SIG-M5 treated with dmso at 0.1 percent for 504 hours (cell line): ENCODE measurements around the gene PODXL.
"Not testable (repeated sequence)": the region's sequence is repeated elsewhere in the genome, so short reads cannot be mapped to it uniquely, and the experiment has no call there.

ENCODE experiments used
- DNase-seq: peaks from one replicate; lab custom pipeline; 2025; ENCODE audit not compliant: unreplicated experiment; lab: John Stamatoyannopoulos, UW

PODXL gene

GRCh38 chr7:131538071-131538812 is 18.2 kb downstream of the PODXL start:
- no peak for DNase-seq

GRCh38 chr7:131537571-131537978 is 18.9 kb downstream of the PODXL start:
- DNase-seq: no peak

GRCh38 chr7:131536361-131536849 is 20.0 kb downstream of the PODXL start:
- DNase-seq: no peak

- no peak for DNase-seq
These were observed 22.6 kb downstream of the PODXL start for GRCh38 chr7:131533566-131534561.

- no peak for DNase-seq
These were observed 23.3 kb downstream of the PODXL start for GRCh38 chr7:131533151-131533559.

GRCh38 chr7:131532570-131533091 is 23.8 kb downstream of the PODXL start:
- DNase-seq: no peak

- DNase-seq: no peak
These were observed 26.3 kb downstream of the PODXL start for GRCh38 chr7:131530137-131530536.

- no peak for DNase-seq
These were observed 26.8 kb downstream of the PODXL start for GRCh38 chr7:131529617-131530016.

- no peak for DNase-seq
These were observed 27.2 kb downstream of the PODXL start for GRCh38 chr7:131529179-131529578.

GRCh38 chr7:131527456-131527855 is 29.0 kb downstream of the PODXL start:
- DNase-seq: no peak

GRCh38 chr7:131525820-131526219 is 30.6 kb downstream of the PODXL start:
- peak; percentile 28 for DNase-seq

- no peak for DNase-seq
These were observed 31.7 kb downstream of the PODXL start for GRCh38 chr7:131524703-131525102.

GRCh38 chr7:131524115-131524514 is 32.3 kb downstream of the PODXL start:
- no peak for DNase-seq

- DNase-seq: no peak
These were observed 34.0 kb downstream of the PODXL start for GRCh38 chr7:131522325-131522930.

GRCh38 chr7:131521651-131522163 is 34.7 kb downstream of the PODXL start:
- DNase-seq: no peak

GRCh38 chr7:131518626-131519025 is 37.8 kb downstream of the PODXL start:
- DNase-seq: no peak

GRCh38 chr7:131517218-131517923 is 39.1 kb downstream of the PODXL start:
- DNase-seq: peak; percentile 49

GRCh38 chr7:131515471-131515870 is 41.0 kb downstream of the PODXL start:
- DNase-seq: not testable (repeated sequence)

GRCh38 chr7:131513245-131514061 is 43.0 kb downstream of the PODXL start:
- peak; percentile 76 for DNase-seq
